K562 (cell line): ENCODE data around the gene ANKS3. TPM values are rescaled to one million over a fixed set of nuclear protein-coding genes. Genes with fewer than 3 reads are reported as not detected.

Experiments
- CCAR2 ChIP-seq: fragments of 200-400 bp; formaldehyde crosslinking; IDR thresholded peaks from 2 replicates; pipeline ENCODE4 v1.6.1; 2017; ENCODE audit warnings: mild to moderate bottlenecking, low read depth, low read length
- CHD2 ChIP-seq: IDR thresholded peaks from 2 replicates; pipeline ENCODE4 v1.6.1; 2011; ENCODE audit warnings: low read depth, low read length
- ETV5 ChIP-seq: sonication (generic); formaldehyde crosslinking; IDR thresholded peaks from 2 replicates; pipeline ENCODE4 v1.4.0; 2020; ENCODE audit warnings: low read depth, mild to moderate bottlenecking, missing genetic modification reagents
- HNRNPL ChIP-seq: fragments of 200-400 bp; formaldehyde crosslinking; IDR thresholded peaks from 2 replicates; pipeline ENCODE4 v1.6.1; 2017; ENCODE audit warnings: low read depth, mild to moderate bottlenecking, low read length
- MTA3 ChIP-seq: fragments of 450-650 bp; formaldehyde crosslinking; IDR thresholded peaks from 2 replicates; pipeline ENCODE4 v1.6.1; 2017; ENCODE audit warnings: mild to moderate bottlenecking, borderline replicate concordance
- PHB ChIP-seq: fragments of 250-450 bp; sonication (Bioruptor Pico); IDR thresholded peaks from 2 replicates; pipeline ENCODE4 v1.5.0; 2021
- RBM15 ChIP-seq: fragments of 200-400 bp; formaldehyde crosslinking; IDR thresholded peaks from 2 replicates; pipeline ENCODE4 v1.6.1; 2018; ENCODE audit warnings: mild to moderate bottlenecking, low read length, moderate library complexity; ENCODE audit not compliant: insufficient read depth
- STAT5A ChIP-seq: IDR thresholded peaks from 2 replicates; pipeline ENCODE4 v1.6.1; 2012; ENCODE audit warnings: low read length, inconsistent platforms, borderline replicate concordance
- TCF3 ChIP-seq: sonication (generic); formaldehyde crosslinking; IDR thresholded peaks from 2 replicates; pipeline ENCODE4 v1.4.0; 2020; ENCODE audit warnings: mild to moderate bottlenecking, missing genetic modification reagents
- U2AF2 ChIP-seq: fragments of 200-400 bp; formaldehyde crosslinking; optimal IDR thresholded peaks from 2 replicates; pipeline ENCODE3; 2017; ENCODE audit warnings: low read depth, mild to moderate bottlenecking, low read length
- ZNF124 ChIP-seq: sonication (generic); formaldehyde crosslinking; IDR thresholded peaks from 2 replicates; pipeline ENCODE4 v1.8.1; 2022; ENCODE audit warnings: missing genetic modification reagents
- polyA plus RNA-seq, 8 experiments: library from polyadenylated mRNA; depleted of rRNA in 4 of 8; stranded (reverse) in 5 of 8; unstranded in 3 of 8; fragments of >200 nt; fragmentation: Nextera tagmentation in 2 of 8; fragmentation: Illumina TruSeq in 1 of 8; extraction: Ambion mirVana in 2 of 8; extraction: Trizol in 1 of 8; gene quantifications; 2 replicates each; pipeline versions ENCODE4 v1.2.1 to v1.2.3, GENCODE V29; 2011 to 2014; ENCODE audit warnings: inconsistent platforms in 1 of 8, missing spikeins in 1 of 8
- total RNA-seq, 7 experiments: library from RNA; depleted of rRNA in 6 of 7; stranded (reverse); fragments of >200 nt in 6 of 7; fragmentation: Illumina TruSeq in 2 of 7; extraction: Trizol in 2 of 7; gene quantifications; 2 replicates each; pipeline versions ENCODE4 v1.2.1 to v1.2.3, GENCODE V29; 2011 to 2021; ENCODE audit warnings: low replicate concordance in 1 of 7
- TF ChIP-seq, protein P1 (sequence below): fragments of 450-650 bp; IDR thresholded peaks from 2 replicates; pipeline ENCODE4 v1.6.1; 2016; ENCODE audit warnings: mild to moderate bottlenecking, moderate library complexity

Gene ANKS3
- total and polyA plus RNA-seq, 9 of the 15 experiments (the other 6 are each of a cell fraction or from before 2014, with no cell fraction given) = 0.43 to 25.7 (median 14.8) TPM

- TF ChIP-seq HNRNPL (no peak), PHB (CRISPR knock-in tag) (no peak), RBM15 (no peak), MTA3 (no peak), ZNF124 (no peak), TCF3 (CRISPR knock-in tag) (no peak), CCAR2 (no peak), STAT5A (no peak), CHD2 (no peak), U2AF2 (no peak), ETV5 (no peak; the same call in 1 of the 2 replicates)
- TF ChIP-seq, protein P1, sequence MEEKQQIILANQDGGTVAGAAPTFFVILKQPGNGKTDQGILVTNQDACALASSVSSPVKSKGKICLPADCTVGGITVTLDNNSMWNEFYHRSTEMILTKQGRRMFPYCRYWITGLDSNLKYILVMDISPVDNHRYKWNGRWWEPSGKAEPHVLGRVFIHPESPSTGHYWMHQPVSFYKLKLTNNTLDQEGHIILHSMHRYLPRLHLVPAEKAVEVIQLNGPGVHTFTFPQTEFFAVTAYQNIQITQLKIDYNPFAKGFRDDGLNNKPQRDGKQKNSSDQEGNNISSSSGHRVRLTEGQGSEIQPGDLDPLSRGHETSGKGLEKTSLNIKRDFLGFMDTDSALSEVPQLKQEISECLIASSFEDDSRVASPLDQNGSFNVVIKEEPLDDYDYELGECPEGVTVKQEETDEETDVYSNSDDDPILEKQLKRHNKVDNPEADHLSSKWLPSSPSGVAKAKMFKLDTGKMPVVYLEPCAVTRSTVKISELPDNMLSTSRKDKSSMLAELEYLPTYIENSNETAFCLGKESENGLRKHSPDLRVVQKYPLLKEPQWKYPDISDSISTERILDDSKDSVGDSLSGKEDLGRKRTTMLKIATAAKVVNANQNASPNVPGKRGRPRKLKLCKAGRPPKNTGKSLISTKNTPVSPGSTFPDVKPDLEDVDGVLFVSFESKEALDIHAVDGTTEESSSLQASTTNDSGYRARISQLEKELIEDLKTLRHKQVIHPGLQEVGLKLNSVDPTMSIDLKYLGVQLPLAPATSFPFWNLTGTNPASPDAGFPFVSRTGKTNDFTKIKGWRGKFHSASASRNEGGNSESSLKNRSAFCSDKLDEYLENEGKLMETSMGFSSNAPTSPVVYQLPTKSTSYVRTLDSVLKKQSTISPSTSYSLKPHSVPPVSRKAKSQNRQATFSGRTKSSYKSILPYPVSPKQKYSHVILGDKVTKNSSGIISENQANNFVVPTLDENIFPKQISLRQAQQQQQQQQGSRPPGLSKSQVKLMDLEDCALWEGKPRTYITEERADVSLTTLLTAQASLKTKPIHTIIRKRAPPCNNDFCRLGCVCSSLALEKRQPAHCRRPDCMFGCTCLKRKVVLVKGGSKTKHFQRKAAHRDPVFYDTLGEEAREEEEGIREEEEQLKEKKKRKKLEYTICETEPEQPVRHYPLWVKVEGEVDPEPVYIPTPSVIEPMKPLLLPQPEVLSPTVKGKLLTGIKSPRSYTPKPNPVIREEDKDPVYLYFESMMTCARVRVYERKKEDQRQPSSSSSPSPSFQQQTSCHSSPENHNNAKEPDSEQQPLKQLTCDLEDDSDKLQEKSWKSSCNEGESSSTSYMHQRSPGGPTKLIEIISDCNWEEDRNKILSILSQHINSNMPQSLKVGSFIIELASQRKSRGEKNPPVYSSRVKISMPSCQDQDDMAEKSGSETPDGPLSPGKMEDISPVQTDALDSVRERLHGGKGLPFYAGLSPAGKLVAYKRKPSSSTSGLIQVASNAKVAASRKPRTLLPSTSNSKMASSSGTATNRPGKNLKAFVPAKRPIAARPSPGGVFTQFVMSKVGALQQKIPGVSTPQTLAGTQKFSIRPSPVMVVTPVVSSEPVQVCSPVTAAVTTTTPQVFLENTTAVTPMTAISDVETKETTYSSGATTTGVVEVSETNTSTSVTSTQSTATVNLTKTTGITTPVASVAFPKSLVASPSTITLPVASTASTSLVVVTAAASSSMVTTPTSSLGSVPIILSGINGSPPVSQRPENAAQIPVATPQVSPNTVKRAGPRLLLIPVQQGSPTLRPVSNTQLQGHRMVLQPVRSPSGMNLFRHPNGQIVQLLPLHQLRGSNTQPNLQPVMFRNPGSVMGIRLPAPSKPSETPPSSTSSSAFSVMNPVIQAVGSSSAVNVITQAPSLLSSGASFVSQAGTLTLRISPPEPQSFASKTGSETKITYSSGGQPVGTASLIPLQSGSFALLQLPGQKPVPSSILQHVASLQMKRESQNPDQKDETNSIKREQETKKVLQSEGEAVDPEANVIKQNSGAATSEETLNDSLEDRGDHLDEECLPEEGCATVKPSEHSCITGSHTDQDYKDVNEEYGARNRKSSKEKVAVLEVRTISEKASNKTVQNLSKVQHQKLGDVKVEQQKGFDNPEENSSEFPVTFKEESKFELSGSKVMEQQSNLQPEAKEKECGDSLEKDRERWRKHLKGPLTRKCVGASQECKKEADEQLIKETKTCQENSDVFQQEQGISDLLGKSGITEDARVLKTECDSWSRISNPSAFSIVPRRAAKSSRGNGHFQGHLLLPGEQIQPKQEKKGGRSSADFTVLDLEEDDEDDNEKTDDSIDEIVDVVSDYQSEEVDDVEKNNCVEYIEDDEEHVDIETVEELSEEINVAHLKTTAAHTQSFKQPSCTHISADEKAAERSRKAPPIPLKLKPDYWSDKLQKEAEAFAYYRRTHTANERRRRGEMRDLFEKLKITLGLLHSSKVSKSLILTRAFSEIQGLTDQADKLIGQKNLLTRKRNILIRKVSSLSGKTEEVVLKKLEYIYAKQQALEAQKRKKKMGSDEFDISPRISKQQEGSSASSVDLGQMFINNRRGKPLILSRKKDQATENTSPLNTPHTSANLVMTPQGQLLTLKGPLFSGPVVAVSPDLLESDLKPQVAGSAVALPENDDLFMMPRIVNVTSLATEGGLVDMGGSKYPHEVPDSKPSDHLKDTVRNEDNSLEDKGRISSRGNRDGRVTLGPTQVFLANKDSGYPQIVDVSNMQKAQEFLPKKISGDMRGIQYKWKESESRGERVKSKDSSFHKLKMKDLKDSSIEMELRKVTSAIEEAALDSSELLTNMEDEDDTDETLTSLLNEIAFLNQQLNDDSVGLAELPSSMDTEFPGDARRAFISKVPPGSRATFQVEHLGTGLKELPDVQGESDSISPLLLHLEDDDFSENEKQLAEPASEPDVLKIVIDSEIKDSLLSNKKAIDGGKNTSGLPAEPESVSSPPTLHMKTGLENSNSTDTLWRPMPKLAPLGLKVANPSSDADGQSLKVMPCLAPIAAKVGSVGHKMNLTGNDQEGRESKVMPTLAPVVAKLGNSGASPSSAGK = no peak
Measured at GRCh38 chr16:4765511-4766474, 31.7 kb upstream of the ANKS3 start (continued).
